NCI-H2171 (cell line): ENCODE measurements around the gene KIF14.
A peak's percentile ranks its signal among the peaks of the same experiment; 100 is the strongest.

Source experiments
- DNase-seq: peaks from one replicate; lab custom pipeline; 2025; lab: John Stamatoyannopoulos, UW

Gene KIF14

GRCh38 chr1:200620273-200621131, at the start of gene KIF14:
TSS of gene KIF14 (minus strand) at chr1:200620751. CDS start at chr1:200618723, 2,028 bp downstream.
- peak; percentile 93 for DNase-seq

GRCh38 chr1:200669314-200670241, 49.0 kb upstream of the KIF14 start, which contains the start of gene DDX59:
TSS of gene DDX59 (minus strand) at chr1:200669907. CDS start at chr1:200666740, 3,167 bp downstream.
- peak; percentile 94 for DNase-seq

DNA sequence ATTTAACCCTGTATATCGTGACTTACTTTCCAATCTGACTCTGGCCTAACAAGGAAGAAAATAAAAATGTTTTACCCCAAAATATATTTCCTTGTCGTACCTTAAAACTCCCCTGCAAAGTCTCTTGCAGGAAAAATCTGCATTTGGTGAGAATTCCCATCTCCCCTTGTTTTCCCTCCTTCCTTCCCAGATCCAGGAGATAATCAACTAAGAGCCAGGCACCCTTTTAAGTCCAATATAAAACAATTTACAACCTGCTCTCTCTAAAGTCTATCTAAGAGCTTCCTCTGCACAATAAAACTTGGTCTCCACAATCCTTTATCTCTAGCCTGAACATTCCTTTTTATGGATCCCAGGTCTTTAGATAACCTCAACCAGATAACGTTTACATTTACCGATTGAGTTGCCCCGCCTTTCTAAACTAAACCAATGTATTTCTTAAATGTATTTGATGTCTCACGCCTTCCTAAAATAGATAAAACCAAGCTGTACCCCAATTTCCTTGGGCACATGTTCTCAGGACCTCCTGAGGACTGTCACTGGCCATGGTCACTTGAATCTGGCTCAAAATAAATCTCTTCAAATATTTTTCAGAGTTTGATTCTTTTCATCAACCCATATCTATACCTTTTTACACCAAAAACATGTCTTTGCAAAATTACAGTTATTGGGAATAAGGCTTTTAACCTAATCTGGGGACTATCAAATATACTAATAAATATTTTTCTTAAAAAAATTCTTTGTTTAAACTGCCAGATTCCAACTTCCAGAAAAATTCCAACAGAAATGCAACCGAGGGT, 48.2 kb upstream of the KIF14 start:
- DNase-seq: no peak

DNA sequence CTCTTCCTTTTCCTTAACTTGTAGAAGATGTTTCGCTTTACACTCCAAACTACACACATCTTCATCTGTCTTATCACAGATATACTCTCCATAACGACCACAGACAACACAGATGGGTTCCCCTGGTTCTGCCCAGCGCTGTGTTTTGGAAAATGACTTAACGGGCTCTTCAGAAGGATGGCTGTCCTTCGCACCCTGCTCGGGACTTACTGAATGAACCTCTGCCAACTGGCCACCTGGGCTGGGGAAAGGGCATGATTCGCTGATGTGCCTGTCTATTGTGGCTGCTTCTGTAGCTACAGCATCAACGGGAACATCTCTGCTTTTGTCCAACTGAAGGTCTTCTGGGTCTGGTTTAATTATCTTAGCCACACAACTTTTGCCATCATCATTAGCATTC, 45.8 kb upstream of the KIF14 start:
- no peak for DNase-seq

- DNase-seq: no peak
Observed at GRCh38 chr1:200665861-200666260, 45.3 kb upstream of the KIF14 start.

- DNase-seq: no peak
Observed at GRCh38 chr1:200660719-200661118, 40.2 kb upstream of the KIF14 start.

GRCh38 chr1:200659269-200659668, 38.7 kb upstream of the KIF14 start:
- DNase-seq: no peak

GRCh38 chr1:200658037-200658818, 37.7 kb upstream of the KIF14 start:
- no peak for DNase-seq

- DNase-seq: no peak
Observed at GRCh38 chr1:200654660-200655059, 34.1 kb upstream of the KIF14 start.

DNA sequence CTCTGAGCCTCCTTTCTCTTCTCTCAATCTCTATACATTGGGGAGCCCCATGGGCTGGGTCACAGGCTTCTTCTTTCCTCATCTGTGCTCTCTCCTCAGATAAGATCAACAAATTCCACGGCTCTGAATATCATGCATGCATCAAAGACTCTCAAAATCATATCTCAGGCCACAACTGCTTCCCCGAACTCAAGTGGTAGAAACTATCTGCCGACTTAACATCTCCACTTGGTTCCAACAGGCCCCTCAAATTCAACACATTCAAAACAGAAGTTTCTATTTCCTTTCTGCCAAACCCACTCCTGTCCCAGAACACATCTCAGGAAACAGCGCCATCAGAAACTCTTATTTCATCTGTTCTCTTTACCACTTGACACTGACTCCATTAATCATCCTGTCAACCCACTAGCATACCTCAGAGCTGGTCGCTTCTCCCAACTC, 32.5 kb upstream of the KIF14 start:
- DNase-seq: no peak

DNA sequence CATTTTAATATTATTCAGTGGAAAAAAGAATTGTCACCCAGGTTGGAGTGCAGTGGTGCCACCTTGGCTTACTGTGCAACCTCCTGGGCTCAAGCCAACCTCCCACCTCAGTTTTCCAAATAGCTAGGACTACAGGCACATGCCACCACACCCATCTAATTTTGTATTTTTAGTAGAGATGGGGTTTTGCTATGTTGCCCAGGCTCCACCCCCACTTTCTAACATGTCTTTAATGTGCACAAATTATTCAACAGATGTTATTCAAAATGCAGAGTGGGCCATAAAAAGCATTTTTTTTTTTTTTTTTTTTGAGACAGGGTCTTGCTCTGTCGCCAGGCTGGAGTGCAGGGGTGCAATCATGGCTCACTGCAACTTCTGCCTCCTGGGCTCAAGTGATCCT, 31.8 kb upstream of the KIF14 start:
- DNase-seq: no peak

- no peak for DNase-seq
Observed at GRCh38 chr1:200646515-200646914, 26.0 kb upstream of the KIF14 start.

DNA sequence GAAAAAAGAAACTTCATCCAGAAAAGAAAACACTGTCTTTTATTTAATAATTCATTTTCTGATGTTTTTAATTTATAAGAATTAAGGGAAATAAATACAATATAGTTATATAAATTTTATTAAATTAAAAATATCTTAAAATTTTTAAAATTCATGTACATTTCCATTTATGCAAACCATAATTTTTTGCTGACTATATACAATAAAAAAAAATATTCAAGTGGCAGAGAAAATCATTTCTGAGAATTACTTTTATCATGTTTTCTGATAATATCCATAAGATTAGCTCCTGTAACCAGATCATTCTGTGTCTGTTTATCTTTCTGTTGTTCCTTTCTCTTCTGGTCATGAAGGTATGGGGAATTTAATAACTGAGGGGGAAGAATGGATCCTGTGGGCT, 23.5 kb upstream of the KIF14 start:
- DNase-seq: no peak

DNA sequence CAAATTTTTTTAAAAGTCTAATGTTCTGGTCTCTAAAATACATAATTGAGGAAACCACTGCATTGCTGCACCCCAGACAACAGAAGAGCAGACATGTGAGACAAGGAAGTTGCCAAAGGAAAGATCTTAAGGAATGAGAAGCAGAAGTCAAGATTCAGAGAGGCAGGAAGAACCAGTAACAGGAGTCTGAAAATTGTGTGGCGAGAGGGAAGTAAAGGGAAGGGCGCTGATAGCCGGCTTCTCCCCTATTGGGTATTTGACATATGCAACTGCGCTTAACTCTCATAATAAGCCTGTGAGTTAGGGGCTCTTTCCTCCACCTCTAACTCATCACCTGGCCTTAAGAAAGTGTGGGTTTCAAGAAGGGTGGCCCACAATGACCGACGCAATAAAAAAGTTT, 21.9 kb upstream of the KIF14 start:
- DNase-seq: no peak

DNA sequence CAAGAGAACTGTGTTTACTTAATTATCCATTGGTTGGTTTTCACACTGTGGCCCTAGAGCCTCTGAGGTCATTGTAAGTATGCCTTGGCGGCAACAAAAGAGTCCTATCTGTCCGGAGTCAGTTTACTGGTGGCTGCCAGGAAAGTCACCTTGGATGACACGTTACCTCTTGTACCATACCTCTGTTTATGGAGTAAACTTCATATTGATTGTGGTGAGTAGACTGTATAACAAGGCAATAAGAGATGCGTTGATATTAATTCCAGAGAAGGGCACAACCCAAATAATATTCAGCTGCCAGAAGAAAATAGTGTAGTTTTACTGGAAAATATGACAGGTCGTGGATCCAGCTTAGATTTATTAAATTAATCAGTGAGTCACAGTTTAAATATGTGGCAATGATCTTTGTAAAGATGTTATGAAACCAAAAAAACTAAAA, 20.4 kb upstream of the KIF14 start:
- DNase-seq: no peak

DNA sequence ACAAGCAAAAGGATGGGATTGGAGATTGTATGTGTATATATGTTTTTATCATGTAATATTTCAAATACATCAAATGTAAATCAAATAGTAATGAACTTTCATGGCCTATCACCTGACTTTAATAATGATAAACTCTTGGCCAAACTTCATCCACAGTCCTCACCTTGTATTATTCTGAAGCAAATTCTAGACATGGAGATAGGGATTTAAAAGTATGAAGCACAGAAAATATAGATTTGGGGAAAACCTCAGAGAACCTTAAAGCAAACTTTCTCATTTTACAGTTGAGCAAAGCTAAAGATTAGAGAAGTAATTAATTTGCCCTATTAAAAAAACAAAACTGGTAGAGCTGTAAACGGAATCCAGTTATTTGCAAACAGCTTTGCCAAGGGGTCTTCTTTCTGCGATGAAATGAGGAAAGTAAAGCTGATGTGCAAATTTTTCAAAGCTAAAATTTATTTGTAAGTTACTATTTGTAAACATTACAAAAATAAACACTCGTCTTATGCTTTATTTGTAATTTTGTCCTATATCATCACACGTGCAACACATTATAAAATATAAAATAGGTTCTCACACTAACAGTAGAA, 19.9 kb upstream of the KIF14 start:
- no peak for DNase-seq

DNA sequence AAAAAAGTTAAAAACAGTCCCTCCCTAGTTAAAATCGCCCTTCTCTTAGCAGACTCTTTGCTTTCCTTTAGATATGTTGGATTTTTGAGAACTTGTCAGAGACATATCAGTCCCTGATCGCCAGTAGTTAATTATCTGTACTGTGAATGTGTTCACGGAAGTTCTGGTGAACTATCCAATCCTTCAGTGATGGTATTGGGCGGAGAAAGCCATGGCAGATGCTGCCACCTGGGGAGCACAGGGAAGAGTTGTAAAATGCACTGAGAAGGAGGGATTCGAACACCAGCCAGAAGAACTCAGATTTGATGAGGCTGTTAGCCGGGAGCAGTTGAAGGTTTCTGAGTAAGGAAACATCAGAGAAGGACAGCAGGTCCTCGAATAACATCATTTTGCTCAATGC, 17.5 kb upstream of the KIF14 start:
- no peak for DNase-seq

DNA sequence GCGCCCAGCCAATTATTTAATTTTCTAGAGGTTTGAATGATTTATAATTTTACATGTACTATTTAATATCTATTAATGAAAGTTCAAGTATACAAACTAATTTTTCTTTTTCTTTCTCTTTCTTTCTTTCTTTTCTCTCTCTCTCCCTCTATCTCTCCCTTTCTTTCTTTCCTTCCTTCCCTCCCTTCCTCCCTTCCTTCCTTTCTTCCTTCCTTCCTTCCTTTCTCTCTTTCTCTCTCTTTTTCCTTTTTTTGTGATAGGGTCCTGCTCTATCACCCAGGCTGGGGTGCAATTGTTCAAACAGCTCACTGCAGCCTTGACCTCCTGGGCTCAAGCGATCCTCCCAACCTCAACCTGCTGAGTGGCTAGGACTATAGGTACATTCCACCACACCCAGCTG, 16.1 kb upstream of the KIF14 start:
- DNase-seq: no peak

DNA sequence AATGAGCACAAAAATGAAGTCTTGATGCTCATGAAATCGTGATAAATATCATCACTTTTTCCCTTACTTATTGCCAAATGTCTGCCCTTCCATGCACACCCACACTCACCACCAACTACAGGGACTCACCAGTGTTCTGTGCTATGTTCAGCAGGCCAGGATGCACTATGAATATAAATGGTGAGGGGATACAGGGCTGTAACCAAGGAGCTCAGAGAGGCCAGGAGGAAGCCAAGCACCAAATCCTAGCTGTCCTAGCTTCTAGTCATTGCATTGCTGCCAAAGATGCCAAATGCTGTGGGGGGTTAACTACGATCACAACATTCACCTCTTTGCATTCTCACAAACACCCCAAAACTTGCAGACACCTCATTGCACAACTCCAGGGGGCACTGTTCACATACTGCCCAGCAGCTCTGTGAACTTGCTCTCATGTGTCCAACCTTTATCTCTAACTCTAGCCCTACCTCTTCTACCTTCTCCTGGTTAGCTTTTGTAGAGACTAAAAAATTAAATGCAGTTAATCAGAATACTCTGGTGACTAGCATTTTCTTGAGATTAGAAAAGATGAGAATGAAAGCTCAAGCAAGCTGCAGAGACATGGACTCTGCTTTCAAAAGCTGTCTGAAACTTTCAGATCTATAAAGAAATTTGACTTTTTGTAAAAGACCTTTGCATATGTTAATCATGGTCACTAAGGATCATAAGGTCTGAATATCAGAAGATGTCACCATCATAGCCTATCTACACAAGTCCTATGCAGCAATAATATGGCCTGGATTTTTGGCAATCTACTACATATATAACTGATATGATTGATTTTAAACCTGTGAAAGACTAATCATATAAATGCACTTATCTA, 13.9 kb upstream of the KIF14 start:
- no peak for DNase-seq

DNA sequence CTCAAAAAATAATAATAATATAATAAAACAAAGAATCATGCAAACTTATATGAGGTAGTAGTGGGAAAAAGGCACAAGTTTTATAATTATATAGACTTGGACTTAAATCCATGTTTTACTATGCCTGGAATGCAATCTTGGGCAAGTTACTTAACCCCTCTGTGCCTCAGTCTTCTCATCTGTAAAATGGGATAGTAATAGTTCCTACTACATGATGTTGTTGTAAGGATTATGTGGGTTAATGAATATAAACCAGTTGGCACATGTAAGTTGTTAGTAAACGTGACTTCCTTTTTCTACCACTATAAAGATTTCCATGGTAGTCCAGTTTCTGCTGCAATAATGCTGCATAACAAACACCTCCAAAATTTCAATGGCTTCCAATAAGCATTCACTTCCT, 10.8 kb upstream of the KIF14 start:
- no peak for DNase-seq
